ENCODE results near the gene SEC61G. TPM values are rescaled to one million over a fixed set of nuclear protein-coding genes. Genes with fewer than 3 reads are reported as not detected.

SEC61G gene
- total RNA-seq, 1 experiment from 2014 or later: 208 TPM

DNA sequence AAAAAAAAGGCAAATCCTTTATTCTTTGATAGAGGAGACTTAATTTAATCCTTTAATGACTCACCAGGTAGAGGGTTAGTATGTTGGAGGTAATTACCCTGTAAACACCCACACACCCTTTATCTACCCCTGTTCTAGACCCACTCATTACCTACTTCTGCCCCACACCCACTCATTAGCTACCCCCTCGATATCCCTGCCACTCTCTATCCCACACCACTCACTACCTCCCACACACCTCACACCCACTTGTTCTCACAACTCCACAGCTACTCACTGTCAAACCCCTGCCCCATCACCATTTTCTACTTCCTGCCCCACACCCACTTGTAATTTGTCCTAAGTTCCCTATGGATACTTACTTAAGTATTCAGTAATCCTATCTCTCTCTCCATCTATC is 49.7 kb downstream of the SEC61G start:
- Mint-ChIP-seq H3K27ac (no peak overlapping the region), H3K4me3 (no peak overlapping the region), H3K9me3 (peaks cover 64% of the 10 kb centered on the region), H3K36me3 (peaks cover 31% of the 10 kb centered on the region), H3K4me1 (peaks cover 12% of the 10 kb centered on the region), H3K27me3 (ENCODE audit: low read depth) (0 out of 2 replicates have a peak, but pooled peaks cover 4% of the 10 kb centered on the region)
- TF ChIP-seq FOXJ3 (CRISPR knock-in tag; IDR thresholded peaks at IDR 0.05; ENCODE audit: borderline replicate concordance): no peak
- TF ChIP-seq TEAD4 (CRISPR knock-in tag; IDR thresholded peaks at IDR 0.05): no peak
- TF ChIP-seq, protein P1, sequence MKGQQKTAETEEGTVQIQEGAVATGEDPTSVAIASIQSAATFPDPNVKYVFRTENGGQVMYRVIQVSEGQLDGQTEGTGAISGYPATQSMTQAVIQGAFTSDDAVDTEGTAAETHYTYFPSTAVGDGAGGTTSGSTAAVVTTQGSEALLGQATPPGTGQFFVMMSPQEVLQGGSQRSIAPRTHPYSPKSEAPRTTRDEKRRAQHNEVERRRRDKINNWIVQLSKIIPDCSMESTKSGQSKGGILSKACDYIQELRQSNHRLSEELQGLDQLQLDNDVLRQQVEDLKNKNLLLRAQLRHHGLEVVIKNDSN (CRISPR knock-in tag; IDR thresholded peaks at IDR 0.05): no peak
- no peak for TF ChIP-seq GRHL2 (CRISPR knock-in tag; IDR thresholded peaks at IDR 0.05; ENCODE audit: insufficient replicate concordance, severe bottlenecking)
- TF ChIP-seq MYBL2 (CRISPR knock-in tag; IDR thresholded peaks at IDR 0.05): no peak
- no peak for TF ChIP-seq PRRX2 (CRISPR knock-in tag; IDR thresholded peaks at IDR 0.05)
- TF ChIP-seq ZNF232 (CRISPR knock-in tag; IDR thresholded peaks at IDR 0.05): no peak
- no peak for TF ChIP-seq ZNF121 (CRISPR knock-in tag; IDR thresholded peaks at IDR 0.05)
- TF ChIP-seq ARID4B (CRISPR knock-in tag; IDR thresholded peaks at IDR 0.05; ENCODE audit: borderline replicate concordance): no peak
- no peak for TF ChIP-seq ZNF532 (CRISPR knock-in tag; IDR thresholded peaks at IDR 0.05; ENCODE audit: borderline replicate concordance)
- TF ChIP-seq NR1H2 (CRISPR knock-in tag; IDR thresholded peaks at IDR 0.05): no peak
- no peak for TF ChIP-seq JUN (CRISPR knock-in tag; IDR thresholded peaks at IDR 0.05)
- TF ChIP-seq ZNF416 (CRISPR knock-in tag; IDR thresholded peaks at IDR 0.05): no peak
- TF ChIP-seq ESRRA (CRISPR knock-in tag; IDR thresholded peaks at IDR 0.05; ENCODE audit: borderline replicate concordance): no peak
- TF ChIP-seq IRF1 (CRISPR knock-in tag; IDR thresholded peaks at IDR 0.05): no peak
- no peak for TF ChIP-seq CBFB (CRISPR knock-in tag; IDR thresholded peaks at IDR 0.05; ENCODE audit: low read depth)
- TF ChIP-seq, protein P2, sequence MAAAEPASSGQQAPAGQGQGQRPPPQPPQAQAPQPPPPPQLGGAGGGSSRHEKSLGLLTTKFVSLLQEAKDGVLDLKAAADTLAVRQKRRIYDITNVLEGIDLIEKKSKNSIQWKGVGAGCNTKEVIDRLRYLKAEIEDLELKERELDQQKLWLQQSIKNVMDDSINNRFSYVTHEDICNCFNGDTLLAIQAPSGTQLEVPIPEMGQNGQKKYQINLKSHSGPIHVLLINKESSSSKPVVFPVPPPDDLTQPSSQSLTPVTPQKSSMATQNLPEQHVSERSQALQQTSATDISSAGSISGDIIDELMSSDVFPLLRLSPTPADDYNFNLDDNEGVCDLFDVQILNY (CRISPR knock-in tag; IDR thresholded peaks at IDR 0.05): no peak
- no peak for TF ChIP-seq CDX4 (CRISPR knock-in tag; IDR thresholded peaks at IDR 0.05; ENCODE audit: borderline replicate concordance)
- POLR2A ChIA-PET: no interaction called here
- CTCF ChIA-PET: no interaction called here
- ATAC-seq: no peak
- DNase-seq (ENCODE audit: low spot score): no peak

Data from WTC11 (cell line).